HepG2 (cell line): ENCODE measurements around the gene ALPK3. TPM values are rescaled to one million over a fixed set of nuclear protein-coding genes. Genes with fewer than 3 reads are reported as not detected.

Experiments
- ATF7 ChIP-seq, 2 experiments: fragments of 450-650 bp in 1 of 2; sonication (generic) in 1 of 2; formaldehyde crosslinking in 1 of 2; IDR thresholded peaks; 2 replicates each; pipeline versions ENCODE4 v1.4.0 to v1.6.1; 2016 to 2020; ENCODE audit warnings: antibody characterized with exemption in 1 of 2, mild to moderate bottlenecking in 1 of 2, missing genetic modification reagents in 1 of 2
- HES4 ChIP-seq: sonication (generic); formaldehyde crosslinking; IDR thresholded peaks from 2 replicates; pipeline ENCODE4 v1.9.0; 2021; ENCODE audit warnings: mild to moderate bottlenecking, missing genetic modification reagents, borderline replicate concordance
- KLF15 ChIP-seq: sonication (generic); formaldehyde crosslinking; IDR thresholded peaks from 2 replicates; pipeline ENCODE4 v1.8.1; 2023; ENCODE audit warnings: borderline replicate concordance, mild to moderate bottlenecking, inconsistent platforms, missing genetic modification reagents, mixed read lengths
- PITX1 ChIP-seq: sonication (generic); formaldehyde crosslinking; IDR thresholded peaks from 2 replicates; pipeline ENCODE4 v1.5.1; 2020; ENCODE audit warnings: mild to moderate bottlenecking, missing genetic modification reagents
- PPARG ChIP-seq: conservative IDR thresholded peaks from 2 replicates; pipeline ENCODE4 v1.6.1; 2016; ENCODE audit warnings: missing biosample characterization, missing genetic modification reagents
- SP2 ChIP-seq: sonication (generic); formaldehyde crosslinking; IDR thresholded peaks from 2 replicates; pipeline ENCODE4 v1.5.1; 2020; ENCODE audit warnings: mild to moderate bottlenecking, missing genetic modification reagents
- SRSF1 ChIP-seq: fragments of 200-400 bp; formaldehyde crosslinking; optimal IDR thresholded peaks from 2 replicates; pipeline ENCODE3; 2017; ENCODE audit warnings: mild to moderate bottlenecking, low read depth, low read length, moderate library complexity
- YEATS4 ChIP-seq: sonication (generic); formaldehyde crosslinking; IDR thresholded peaks from 2 replicates; pipeline ENCODE4 v1.4.0; 2020; ENCODE audit warnings: missing genetic modification reagents, borderline replicate concordance
- ZNF253 ChIP-seq: sonication (generic); formaldehyde crosslinking; IDR thresholded peaks from 2 replicates; pipeline ENCODE4 v1.8.0; 2022; ENCODE audit warnings: mild to moderate bottlenecking, missing genetic modification reagents, borderline replicate concordance
- ZNF788 ChIP-seq: sonication (generic); formaldehyde crosslinking; IDR thresholded peaks from 2 replicates; pipeline ENCODE4 v1.5.0; 2020; ENCODE audit warnings: mild to moderate bottlenecking, missing genetic modification reagents, borderline replicate concordance
- ZNF878 ChIP-seq: sonication (generic); formaldehyde crosslinking; IDR thresholded peaks from 2 replicates; pipeline ENCODE4 v1.8.1; 2023; ENCODE audit warnings: mild to moderate bottlenecking, missing genetic modification reagents, moderate library complexity
- polyA plus RNA-seq, 8 experiments: library from polyadenylated mRNA; depleted of rRNA in 3 of 8; stranded (reverse) in 7 of 8; unstranded in 1 of 8; fragments of >200 nt; fragmentation: Illumina TruSeq in 4 of 8; extraction: Trizol in 4 of 8; gene quantifications; 2 replicates each; pipeline versions ENCODE4 v1.2.1 to v1.2.3, GENCODE V29; 2011 to 2016; ENCODE audit warnings: low read depth in 4 of 8, missing spikeins in 1 of 8, mixed read lengths in 1 of 8; ENCODE audit not compliant: insufficient read depth in 1 of 8
- total RNA-seq, 5 experiments: library from RNA; depleted of rRNA; stranded (reverse); fragments of >200 nt; fragmentation: Illumina TruSeq; extraction: Trizol; gene quantifications; 2 replicates each; pipeline ENCODE4 v1.2.3, GENCODE V29; 2016; ENCODE audit warnings: low read depth in 1 of 5
- TF ChIP-seq, protein P1 (sequence below): sonication (generic); formaldehyde crosslinking; IDR thresholded peaks from 2 replicates; pipeline ENCODE4 v1.8.0; 2022; ENCODE audit warnings: low read depth, missing genetic modification reagents
- TF ChIP-seq, protein P2 (sequence below): sonication (generic); formaldehyde crosslinking; IDR thresholded peaks from 2 replicates; pipeline ENCODE4 v1.5.1; 2020; ENCODE audit warnings: missing genetic modification reagents, mild to moderate bottlenecking, borderline replicate concordance
- TF ChIP-seq, protein P3 (sequence below): sonication (generic); formaldehyde crosslinking; IDR thresholded peaks from 2 replicates; pipeline ENCODE4 v1.4.0; 2020; ENCODE audit warnings: missing genetic modification reagents
- TF ChIP-seq, protein P4 (sequence below): sonication (generic); IDR thresholded peaks from 2 replicates; pipeline ENCODE4 v1.6.1; 2016; ENCODE audit warnings: low read depth, borderline replicate concordance
- TF ChIP-seq, protein P5 (sequence below): sonication (generic); formaldehyde crosslinking; IDR thresholded peaks from 2 replicates; pipeline ENCODE4 v1.8.0; 2022; ENCODE audit warnings: missing genetic modification reagents, mild to moderate bottlenecking, borderline replicate concordance
- TF ChIP-seq, protein P6 (sequence below): sonication (generic); formaldehyde crosslinking; IDR thresholded peaks from 2 replicates; pipeline ENCODE4 v1.4.0; 2020; ENCODE audit warnings: mild to moderate bottlenecking, missing genetic modification reagents, borderline replicate concordance

Gene ALPK3
- total and polyA plus RNA-seq, 2 of the 13 experiments (the other 11 are each of a cell fraction or from before 2014, with no cell fraction given): 0.04 to 0.42 TPM

DNA sequence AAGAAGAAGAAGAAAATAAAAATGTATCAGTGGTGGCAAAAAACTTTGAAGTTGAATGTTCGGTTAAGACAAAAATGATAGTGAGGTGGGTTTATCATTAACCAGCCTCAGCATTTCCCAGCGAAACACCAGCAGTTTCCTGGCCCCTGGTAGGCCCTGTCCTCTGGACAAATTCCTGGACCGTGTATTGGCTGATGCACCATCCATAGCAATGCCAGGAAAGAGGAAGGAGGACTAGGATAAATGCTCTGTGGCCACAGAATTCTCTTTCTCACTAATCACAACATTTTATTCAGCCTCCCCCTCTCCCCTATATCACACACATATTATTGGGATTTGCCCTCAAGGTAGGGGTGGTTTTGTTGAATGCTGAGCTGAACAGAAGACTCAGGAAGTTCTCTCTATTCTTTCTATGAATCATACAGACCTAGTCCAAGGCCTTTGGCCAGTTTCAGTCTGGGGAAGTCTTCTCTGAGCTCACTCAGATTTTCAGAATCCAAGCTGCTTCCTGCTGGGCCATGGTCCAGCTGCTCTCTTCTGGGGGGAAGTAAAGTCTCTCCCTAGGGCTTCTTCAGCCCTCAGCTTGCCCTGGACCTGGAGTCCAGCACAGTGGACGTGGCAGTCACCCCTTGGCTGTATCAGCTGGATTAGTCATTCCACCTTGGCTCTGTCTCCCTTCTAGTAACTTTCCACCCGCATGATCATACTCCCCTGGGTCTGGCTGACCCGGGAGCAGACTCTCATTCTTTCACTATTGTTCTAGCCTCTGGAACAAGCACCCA is 94.9 kb downstream of the ALPK3 start (continued):
- TF ChIP-seq ZNF253 (CRISPR knock-in tag) (no peak), YEATS4 (CRISPR knock-in tag) (peak; percentile 74), SRSF1 (no peak), SP2 (CRISPR knock-in tag) (no peak), HES4 (CRISPR knock-in tag) (no peak), PITX1 (peak; percentile 61; the same call in 1 of the 2 replicates), PPARG (CRISPR knock-in tag) (0 out of 2 replicates have a peak, but pooled peaks have one; percentile 10), KLF15 (CRISPR knock-in tag) (no peak), ZNF788 (no peak), ZNF878 (CRISPR knock-in tag) (0 out of 2 replicates have a peak, but pooled peaks have one; percentile 41), ATF7 (IDR thresholded peaks at IDR 0.05) (no peak), ATF7 (CRISPR knock-in tag; IDR thresholded peaks at IDR 0.05) (no peak)
- TF ChIP-seq, protein P1, sequence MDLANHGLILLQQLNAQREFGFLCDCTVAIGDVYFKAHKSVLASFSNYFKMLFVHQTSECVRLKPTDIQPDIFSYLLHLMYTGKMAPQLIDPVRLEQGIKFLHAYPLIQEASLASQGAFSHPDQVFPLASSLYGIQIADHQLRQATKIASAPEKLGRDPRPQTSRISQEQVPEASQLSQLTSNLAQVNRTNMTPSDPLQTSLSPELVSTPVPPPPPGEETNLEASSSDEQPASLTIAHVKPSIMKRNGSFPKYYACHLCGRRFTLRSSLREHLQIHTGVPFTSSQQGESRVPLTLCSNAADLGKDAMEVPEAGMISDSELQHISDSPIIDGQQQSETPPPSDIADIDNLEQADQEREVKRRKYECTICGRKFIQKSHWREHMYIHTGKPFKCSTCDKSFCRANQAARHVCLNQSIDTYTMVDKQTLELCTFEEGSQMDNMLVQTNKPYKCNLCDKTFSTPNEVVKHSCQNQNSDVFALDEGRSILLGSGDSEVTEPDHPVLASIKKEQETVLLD: no peak
- TF ChIP-seq, protein P2, sequence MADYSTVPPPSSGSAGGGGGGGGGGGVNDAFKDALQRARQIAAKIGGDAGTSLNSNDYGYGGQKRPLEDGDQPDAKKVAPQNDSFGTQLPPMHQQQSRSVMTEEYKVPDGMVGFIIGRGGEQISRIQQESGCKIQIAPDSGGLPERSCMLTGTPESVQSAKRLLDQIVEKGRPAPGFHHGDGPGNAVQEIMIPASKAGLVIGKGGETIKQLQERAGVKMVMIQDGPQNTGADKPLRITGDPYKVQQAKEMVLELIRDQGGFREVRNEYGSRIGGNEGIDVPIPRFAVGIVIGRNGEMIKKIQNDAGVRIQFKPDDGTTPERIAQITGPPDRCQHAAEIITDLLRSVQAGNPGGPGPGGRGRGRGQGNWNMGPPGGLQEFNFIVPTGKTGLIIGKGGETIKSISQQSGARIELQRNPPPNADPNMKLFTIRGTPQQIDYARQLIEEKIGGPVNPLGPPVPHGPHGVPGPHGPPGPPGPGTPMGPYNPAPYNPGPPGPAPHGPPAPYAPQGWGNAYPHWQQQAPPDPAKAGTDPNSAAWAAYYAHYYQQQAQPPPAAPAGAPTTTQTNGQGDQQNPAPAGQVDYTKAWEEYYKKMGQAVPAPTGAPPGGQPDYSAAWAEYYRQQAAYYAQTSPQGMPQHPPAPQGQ (CRISPR knock-in tag): no peak
- TF ChIP-seq, protein P3, sequence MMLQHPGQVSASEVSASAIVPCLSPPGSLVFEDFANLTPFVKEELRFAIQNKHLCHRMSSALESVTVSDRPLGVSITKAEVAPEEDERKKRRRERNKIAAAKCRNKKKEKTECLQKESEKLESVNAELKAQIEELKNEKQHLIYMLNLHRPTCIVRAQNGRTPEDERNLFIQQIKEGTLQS (CRISPR knock-in tag): no peak
- TF ChIP-seq, protein P4, sequence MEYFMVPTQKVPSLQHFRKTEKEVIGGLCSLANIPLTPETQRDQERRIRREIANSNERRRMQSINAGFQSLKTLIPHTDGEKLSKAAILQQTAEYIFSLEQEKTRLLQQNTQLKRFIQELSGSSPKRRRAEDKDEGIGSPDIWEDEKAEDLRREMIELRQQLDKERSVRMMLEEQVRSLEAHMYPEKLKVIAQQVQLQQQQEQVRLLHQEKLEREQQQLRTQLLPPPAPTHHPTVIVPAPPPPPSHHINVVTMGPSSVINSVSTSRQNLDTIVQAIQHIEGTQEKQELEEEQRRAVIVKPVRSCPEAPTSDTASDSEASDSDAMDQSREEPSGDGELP: peak; percentile 82
- TF ChIP-seq, protein P5, sequence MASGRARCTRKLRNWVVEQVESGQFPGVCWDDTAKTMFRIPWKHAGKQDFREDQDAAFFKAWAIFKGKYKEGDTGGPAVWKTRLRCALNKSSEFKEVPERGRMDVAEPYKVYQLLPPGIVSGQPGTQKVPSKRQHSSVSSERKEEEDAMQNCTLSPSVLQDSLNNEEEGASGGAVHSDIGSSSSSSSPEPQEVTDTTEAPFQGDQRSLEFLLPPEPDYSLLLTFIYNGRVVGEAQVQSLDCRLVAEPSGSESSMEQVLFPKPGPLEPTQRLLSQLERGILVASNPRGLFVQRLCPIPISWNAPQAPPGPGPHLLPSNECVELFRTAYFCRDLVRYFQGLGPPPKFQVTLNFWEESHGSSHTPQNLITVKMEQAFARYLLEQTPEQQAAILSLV (CRISPR knock-in tag): no peak
- TF ChIP-seq, protein P6, sequence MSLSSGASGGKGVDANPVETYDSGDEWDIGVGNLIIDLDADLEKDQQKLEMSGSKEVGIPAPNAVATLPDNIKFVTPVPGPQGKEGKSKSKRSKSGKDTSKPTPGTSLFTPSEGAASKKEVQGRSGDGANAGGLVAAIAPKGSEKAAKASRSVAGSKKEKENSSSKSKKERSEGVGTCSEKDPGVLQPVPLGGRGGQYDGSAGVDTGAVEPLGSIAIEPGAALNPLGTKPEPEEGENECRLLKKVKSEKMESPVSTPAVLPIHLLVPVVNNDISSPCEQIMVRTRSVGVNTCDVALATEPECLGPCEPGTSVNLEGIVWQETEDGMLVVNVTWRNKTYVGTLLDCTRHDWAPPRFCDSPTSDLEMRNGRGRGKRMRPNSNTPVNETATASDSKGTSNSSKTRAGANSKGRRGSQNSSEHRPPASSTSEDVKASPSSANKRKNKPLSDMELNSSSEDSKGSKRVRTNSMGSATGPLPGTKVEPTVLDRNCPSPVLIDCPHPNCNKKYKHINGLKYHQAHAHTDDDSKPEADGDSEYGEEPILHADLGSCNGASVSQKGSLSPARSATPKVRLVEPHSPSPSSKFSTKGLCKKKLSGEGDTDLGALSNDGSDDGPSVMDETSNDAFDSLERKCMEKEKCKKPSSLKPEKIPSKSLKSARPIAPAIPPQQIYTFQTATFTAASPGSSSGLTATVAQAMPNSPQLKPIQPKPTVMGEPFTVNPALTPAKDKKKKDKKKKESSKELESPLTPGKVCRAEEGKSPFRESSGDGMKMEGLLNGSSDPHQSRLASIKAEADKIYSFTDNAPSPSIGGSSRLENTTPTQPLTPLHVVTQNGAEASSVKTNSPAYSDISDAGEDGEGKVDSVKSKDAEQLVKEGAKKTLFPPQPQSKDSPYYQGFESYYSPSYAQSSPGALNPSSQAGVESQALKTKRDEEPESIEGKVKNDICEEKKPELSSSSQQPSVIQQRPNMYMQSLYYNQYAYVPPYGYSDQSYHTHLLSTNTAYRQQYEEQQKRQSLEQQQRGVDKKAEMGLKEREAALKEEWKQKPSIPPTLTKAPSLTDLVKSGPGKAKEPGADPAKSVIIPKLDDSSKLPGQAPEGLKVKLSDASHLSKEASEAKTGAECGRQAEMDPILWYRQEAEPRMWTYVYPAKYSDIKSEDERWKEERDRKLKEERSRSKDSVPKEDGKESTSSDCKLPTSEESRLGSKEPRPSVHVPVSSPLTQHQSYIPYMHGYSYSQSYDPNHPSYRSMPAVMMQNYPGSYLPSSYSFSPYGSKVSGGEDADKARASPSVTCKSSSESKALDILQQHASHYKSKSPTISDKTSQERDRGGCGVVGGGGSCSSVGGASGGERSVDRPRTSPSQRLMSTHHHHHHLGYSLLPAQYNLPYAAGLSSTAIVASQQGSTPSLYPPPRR (CRISPR knock-in tag): no peak
